Measurements from ENCODE around the gene FOS. TPM values are rescaled to one million over a fixed set of nuclear protein-coding genes. Genes with fewer than 3 reads are reported as not detected.

FOS gene
- total RNA-seq, 1 experiment from 2014 or later = 149 TPM

DNA sequence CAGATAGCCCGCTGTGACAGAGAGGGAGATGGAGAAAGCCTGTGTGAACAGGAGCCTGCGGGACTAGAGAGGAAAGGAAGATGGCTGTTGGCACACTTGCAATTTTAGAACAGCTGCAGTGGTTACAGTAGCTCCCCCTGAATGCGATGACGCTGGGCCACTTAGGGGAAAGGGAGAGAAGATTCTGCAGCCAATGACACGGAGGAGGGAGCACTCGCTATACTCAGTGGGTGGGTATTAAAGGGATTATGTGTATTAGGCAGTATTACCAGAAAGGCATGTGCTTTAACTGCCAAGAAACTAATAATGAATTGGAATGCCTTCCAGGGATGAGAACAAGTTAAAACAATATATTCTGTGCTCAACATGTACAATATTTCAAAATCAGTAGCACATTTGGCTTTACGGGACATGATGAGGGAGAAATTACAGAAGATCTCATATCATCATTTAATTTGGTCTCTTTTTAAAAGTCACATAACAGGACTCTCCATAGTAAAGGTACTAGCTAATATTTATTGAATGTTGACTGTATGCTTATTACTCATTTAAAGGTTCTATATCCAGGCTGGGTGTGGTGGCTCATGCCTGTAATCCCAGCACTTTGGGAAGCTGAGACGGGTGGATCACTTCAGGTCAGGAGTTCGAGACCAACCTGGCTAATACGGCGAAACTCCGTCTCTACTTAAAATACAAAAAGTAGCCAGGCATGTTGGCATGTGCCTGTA is 35.9 kb upstream of the FOS start:
- Mint-ChIP-seq H3K9me3 (ENCODE audit: low read depth, unreplicated experiment) (no peaks in the 10 kb centered on the region), H3K27ac (ENCODE audit: unreplicated experiment) (no peak overlapping the region), H3K4me1 (ENCODE audit: low read depth, unreplicated experiment) (peaks cover 29% of the 10 kb centered on the region), H3K27me3 (ENCODE audit: unreplicated experiment) (no peaks in the 10 kb centered on the region), H3K36me3 (ENCODE audit: insufficient read depth, unreplicated experiment) (no peaks in the 10 kb centered on the region), H3K4me3 (ENCODE audit: low read depth, unreplicated experiment) (no peak overlapping the region)
- intact Hi-C loops (cut with micrococcal nuclease; ENCODE audit: unreplicated experiment) = no loop called here
- BruUV-seq (replicated peaks) = no TSS peak
- TF ChIP-seq, protein P1, sequence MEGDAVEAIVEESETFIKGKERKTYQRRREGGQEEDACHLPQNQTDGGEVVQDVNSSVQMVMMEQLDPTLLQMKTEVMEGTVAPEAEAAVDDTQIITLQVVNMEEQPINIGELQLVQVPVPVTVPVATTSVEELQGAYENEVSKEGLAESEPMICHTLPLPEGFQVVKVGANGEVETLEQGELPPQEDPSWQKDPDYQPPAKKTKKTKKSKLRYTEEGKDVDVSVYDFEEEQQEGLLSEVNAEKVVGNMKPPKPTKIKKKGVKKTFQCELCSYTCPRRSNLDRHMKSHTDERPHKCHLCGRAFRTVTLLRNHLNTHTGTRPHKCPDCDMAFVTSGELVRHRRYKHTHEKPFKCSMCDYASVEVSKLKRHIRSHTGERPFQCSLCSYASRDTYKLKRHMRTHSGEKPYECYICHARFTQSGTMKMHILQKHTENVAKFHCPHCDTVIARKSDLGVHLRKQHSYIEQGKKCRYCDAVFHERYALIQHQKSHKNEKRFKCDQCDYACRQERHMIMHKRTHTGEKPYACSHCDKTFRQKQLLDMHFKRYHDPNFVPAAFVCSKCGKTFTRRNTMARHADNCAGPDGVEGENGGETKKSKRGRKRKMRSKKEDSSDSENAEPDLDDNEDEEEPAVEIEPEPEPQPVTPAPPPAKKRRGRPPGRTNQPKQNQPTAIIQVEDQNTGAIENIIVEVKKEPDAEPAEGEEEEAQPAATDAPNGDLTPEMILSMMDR (IDR thresholded peaks at IDR 0.05; ENCODE audit: unreplicated experiment) = no peak
- DNase-seq = no peak
- CTCF ChIA-PET = no interaction called here

DNA sequence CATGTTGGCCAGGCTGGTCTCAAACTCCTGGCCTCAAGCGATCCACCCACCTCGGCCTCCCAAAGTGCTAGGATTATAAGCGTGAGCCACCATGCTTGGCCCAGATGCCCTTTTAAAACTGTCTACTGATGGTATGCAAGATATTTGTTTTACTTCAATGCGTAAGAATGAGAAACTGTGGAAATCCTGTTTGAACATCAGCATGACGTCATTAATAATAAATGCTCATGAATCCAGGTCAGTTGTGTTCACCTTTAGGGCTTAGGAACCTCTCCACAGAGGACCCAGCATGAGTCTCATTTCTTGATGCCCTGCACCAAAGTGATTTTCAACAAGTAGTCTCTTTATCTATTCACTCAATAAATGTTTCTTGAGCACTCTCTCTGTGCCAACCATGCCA is 34.5 kb upstream of the FOS start:
- CTCF ChIA-PET = no interaction called here
- Mint-ChIP-seq H3K27ac (ENCODE audit: unreplicated experiment) (no peak overlapping the region), H3K36me3 (ENCODE audit: insufficient read depth, unreplicated experiment) (no peaks in the 10 kb centered on the region), H3K4me3 (ENCODE audit: low read depth, unreplicated experiment) (no peak overlapping the region), H3K9me3 (ENCODE audit: low read depth, unreplicated experiment) (no peaks in the 10 kb centered on the region), H3K4me1 (ENCODE audit: low read depth, unreplicated experiment) (peaks cover 22% of the 10 kb centered on the region), H3K27me3 (ENCODE audit: unreplicated experiment) (no peaks in the 10 kb centered on the region)
- TF ChIP-seq, protein P1 (IDR thresholded peaks at IDR 0.05; ENCODE audit: unreplicated experiment) = no peak
- no TSS peak for BruUV-seq (replicated peaks)
- intact Hi-C loops (cut with micrococcal nuclease; ENCODE audit: unreplicated experiment) = no loop called here
- no peak for DNase-seq

DNA sequence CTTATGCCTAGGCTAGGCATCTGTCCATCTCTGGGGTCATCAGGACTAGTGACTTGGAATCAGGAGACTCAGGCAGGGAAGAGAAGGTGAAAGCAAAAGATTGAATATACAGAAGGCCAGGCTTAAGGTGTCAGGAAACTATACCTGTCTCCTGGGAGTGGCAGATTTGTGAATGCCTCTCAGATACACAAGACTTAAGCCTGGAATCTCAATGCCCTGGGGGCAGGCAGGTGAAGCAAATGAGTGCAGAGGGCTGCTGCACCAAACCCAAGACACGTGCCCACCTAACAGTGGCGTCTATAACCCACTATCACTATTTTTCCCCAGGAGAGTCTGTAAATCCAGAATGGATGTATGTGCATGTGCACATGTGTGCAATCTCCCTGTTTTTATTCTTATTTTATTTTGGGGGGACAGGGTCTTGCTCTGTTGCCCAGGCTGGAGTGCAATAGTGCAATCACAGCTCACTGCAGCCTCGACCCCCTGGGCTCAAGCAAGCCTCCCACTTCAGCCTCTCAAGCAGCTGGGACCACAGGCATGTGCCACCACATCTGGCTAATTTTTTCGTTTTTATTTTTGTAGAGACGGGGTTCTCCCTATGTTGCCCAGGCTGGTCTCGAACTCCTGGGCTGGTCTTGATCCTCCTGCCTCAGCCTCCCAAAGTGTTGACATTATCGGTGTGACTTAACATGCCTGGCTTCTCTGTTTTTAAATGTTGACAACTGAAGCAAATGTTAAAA is 31.9 kb upstream of the FOS start:
- Mint-ChIP-seq H3K27me3 (ENCODE audit: unreplicated experiment) (no peaks in the 10 kb centered on the region), H3K4me3 (ENCODE audit: low read depth, unreplicated experiment) (no peak overlapping the region), H3K36me3 (ENCODE audit: insufficient read depth, unreplicated experiment) (no peaks in the 10 kb centered on the region), H3K4me1 (ENCODE audit: low read depth, unreplicated experiment) (peaks cover 18% of the 10 kb centered on the region), H3K27ac (ENCODE audit: unreplicated experiment) (no peak overlapping the region), H3K9me3 (ENCODE audit: low read depth, unreplicated experiment) (no peaks in the 10 kb centered on the region)
- intact Hi-C loops (cut with micrococcal nuclease; ENCODE audit: unreplicated experiment) = no loop called here
- no TSS peak for BruUV-seq (replicated peaks)
- TF ChIP-seq, protein P1 (IDR thresholded peaks at IDR 0.05; ENCODE audit: unreplicated experiment) = no peak
- CTCF ChIA-PET = no interaction called here
- no peak for DNase-seq

DNA sequence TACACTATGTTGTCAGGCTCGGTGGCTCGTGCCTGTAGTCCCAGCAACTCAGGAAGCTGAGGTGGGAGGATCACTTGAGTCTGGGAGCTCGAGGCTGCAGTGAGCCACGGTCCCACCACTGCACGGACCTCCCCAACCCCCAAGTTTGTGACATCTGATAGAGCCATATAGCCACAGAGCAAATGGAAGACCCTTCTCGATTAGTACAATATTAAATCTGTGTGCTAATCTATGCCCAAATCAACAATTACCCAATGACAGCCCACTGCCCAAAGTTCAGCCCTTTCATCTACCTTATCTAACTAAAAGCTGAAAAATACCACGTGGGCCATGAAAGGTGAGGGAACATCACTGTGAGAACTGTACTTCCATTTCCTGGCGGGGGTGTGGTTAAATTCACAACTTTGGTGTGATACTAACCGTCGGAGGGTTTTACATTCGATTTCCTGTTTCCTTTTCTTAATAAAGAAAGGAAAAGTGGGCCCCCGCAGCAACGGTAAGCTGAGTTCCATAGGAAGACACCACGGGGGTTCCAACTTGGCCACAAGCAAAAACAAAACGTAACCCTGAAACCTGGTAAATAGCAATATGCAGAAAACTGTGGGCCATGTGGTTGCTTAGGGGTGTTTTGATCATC is 31.2 kb upstream of the FOS start:
- intact Hi-C loops (cut with micrococcal nuclease; ENCODE audit: unreplicated experiment) = no loop called here
- CTCF ChIA-PET = no interaction called here
- H3K4me1 Mint-ChIP-seq (ENCODE audit: low read depth, unreplicated experiment) = peaks cover 22% of the 10 kb centered on the region
- no TSS peak for BruUV-seq (replicated peaks)
- H3K9me3 Mint-ChIP-seq (ENCODE audit: low read depth, unreplicated experiment) = no peaks in the 10 kb centered on the region
- H3K4me3 Mint-ChIP-seq (ENCODE audit: low read depth, unreplicated experiment) = no peak overlapping the region
- H3K27ac Mint-ChIP-seq (ENCODE audit: unreplicated experiment) = no peak overlapping the region
- no peaks in the 10 kb centered on the region for H3K27me3 Mint-ChIP-seq (ENCODE audit: unreplicated experiment)
- no peak for DNase-seq
- TF ChIP-seq, protein P1 (IDR thresholded peaks at IDR 0.05; ENCODE audit: unreplicated experiment) = no peak
- H3K36me3 Mint-ChIP-seq (ENCODE audit: insufficient read depth, unreplicated experiment) = no peaks in the 10 kb centered on the region

Data from Calu3 (cell line).